Measurements from ENCODE around the gene COG3. TPM values are rescaled to one million over a fixed set of nuclear protein-coding genes. Genes with fewer than 3 reads are reported as not detected.

COG3 gene
- total and polyA plus RNA-seq, 2 of the 13 experiments (the other 11 are each of a cell fraction or from before 2014, with no cell fraction given) = 37.8 to 47.5 TPM

GRCh38 chr13:45417790-45418534 lies 46.8 kb upstream of the COG3 start, which contains the start of gene SLC25A30 (continued):
- TF ChIP-seq TGIF2 (CRISPR knock-in tag; IDR thresholded peaks at IDR 0.05) (peak; percentile 76; the same call in 1 of the 2 replicates), FOXK2 (IDR thresholded peaks at IDR 0.05) (no peak), ZNF101 (CRISPR knock-in tag; IDR thresholded peaks at IDR 0.05; ENCODE audit: borderline replicate concordance, low read depth) (no peak), PAWR (CRISPR knock-in tag; IDR thresholded peaks at IDR 0.05; ENCODE audit: borderline replicate concordance) (no peak), SAFB2 (CRISPR knock-in tag; IDR thresholded peaks at IDR 0.05; ENCODE audit: borderline replicate concordance, low read depth) (no peak; the same call in 1 of the 2 replicates), YEATS2 (CRISPR knock-in tag; IDR thresholded peaks at IDR 0.05; ENCODE audit: borderline replicate concordance) (peak; percentile 49; the same call in 1 of the 2 replicates), HHEX (CRISPR knock-in tag; IDR thresholded peaks at IDR 0.05) (no peak), ZNF225 (CRISPR knock-in tag; IDR thresholded peaks at IDR 0.05) (peak; percentile 83), DNMT1 (CRISPR knock-in tag; IDR thresholded peaks at IDR 0.05) (0 out of 2 replicates have a peak, but pooled peaks have one; percentile 67), GPN1 (CRISPR knock-in tag; IDR thresholded peaks at IDR 0.05; ENCODE audit: borderline replicate concordance) (no peak), THRA (CRISPR knock-in tag; IDR thresholded peaks at IDR 0.05; ENCODE audit: borderline replicate concordance) (no peak), HMG20A (CRISPR knock-in tag; IDR thresholded peaks at IDR 0.05; ENCODE audit: borderline replicate concordance) (0 out of 2 replicates have a peak, but pooled peaks have one; percentile 5), CAMTA2 (CRISPR knock-in tag; IDR thresholded peaks at IDR 0.05; ENCODE audit: borderline replicate concordance) (0 out of 2 replicates have a peak, but pooled peaks have one; percentile 26), ZNF569 (CRISPR knock-in tag; IDR thresholded peaks at IDR 0.05; ENCODE audit: borderline replicate concordance) (no peak), MAFK (conservative IDR thresholded peaks at IDR 0.05 in 1 of 2, IDR thresholded peaks at IDR 0.05 in 1 of 2; ENCODE audit: low read length in 2 of 2) (no peak), RAD21 (CRISPR knock-in tag; IDR thresholded peaks at IDR 0.05) (no peak; the same call in 1 of the 2 replicates), USF2 (IDR thresholded peaks at IDR 0.05; ENCODE audit: low read depth, low read length) (no peak), USF2 (CRISPR knock-in tag; IDR thresholded peaks at IDR 0.05; ENCODE audit: borderline replicate concordance) (no peak; the same call in 1 of the 2 replicates), KDM2A (CRISPR knock-in tag; IDR thresholded peaks at IDR 0.05; ENCODE audit: borderline replicate concordance, low read depth) (no peak; the same call in 1 of the 2 replicates), MEIS1 (CRISPR knock-in tag; IDR thresholded peaks at IDR 0.05; ENCODE audit: borderline replicate concordance) (no peak; the same call in 1 of the 2 replicates), ZNF44 (CRISPR knock-in tag; IDR thresholded peaks at IDR 0.05) (no peak), SOX5 (CRISPR knock-in tag; IDR thresholded peaks at IDR 0.05; ENCODE audit: borderline replicate concordance) (no peak), ZNF362 (CRISPR knock-in tag; IDR thresholded peaks at IDR 0.05; ENCODE audit: borderline replicate concordance) (peak; percentile 68), ZFP36 (IDR thresholded peaks at IDR 0.05; ENCODE audit: borderline replicate concordance, low read depth, low read length, partially characterized antibody) (no peak), ZNF784 (CRISPR knock-in tag; IDR thresholded peaks at IDR 0.05; ENCODE audit: borderline replicate concordance) (peak; percentile 85; the same call in 1 of the 2 replicates)
